Naive thymus-derived CD4-positive, alpha-beta T cell (primary cell): ENCODE results near the gene LIMK1. TPM values are rescaled to one million over a fixed set of nuclear protein-coding genes. Genes with fewer than 3 reads are reported as not detected.
"Not testable (repeated sequence)": the region's sequence is repeated elsewhere in the genome, so short reads cannot be mapped to it uniquely, and the experiment has no call there.

ENCODE experiments used
- ATAC-seq: fragments of 150-1000 bp; cut with Tn5 transposase; 2 replicates; pipeline ENCODE4 v1.10.0; 2021; ENCODE audit warnings: mild to moderate bottlenecking, moderate library complexity
- CTCF ChIA-PET: fragments of 350-600 bp; sonication (Branson Sonifier 250); formaldehyde crosslinking; loops from one replicate; lab custom pipeline; 2021; ENCODE audit warnings: antibody characterized with exemption; lab: Charles Lee
- POLR2A ChIA-PET: fragments of 350-600 bp; sonication (Branson Sonifier 250); formaldehyde crosslinking; loops from one replicate; lab custom pipeline; 2021; ENCODE audit warnings: antibody characterized with exemption, inconsistent platforms; lab: Charles Lee
- DNase-seq, 9 donors: peaks; one replicate each; pipeline versions ENCODE4 v3.0.0 to v3.0.0-alpha.2; 2020 to 2022; ENCODE audit warnings: mixed read lengths in 1 of 9
- H3K27ac ChIP-seq: one replicate; pipeline ENCODE4 v1.7.0; 2013; ENCODE audit warnings: mild to moderate bottlenecking, low read depth, low read length, moderate library complexity
- H3K27me3 ChIP-seq, 2 donors: one replicate each; pipeline ENCODE4 v1.7.0; 2013; ENCODE audit warnings: low read length in 2 of 2, mild to moderate bottlenecking in 2 of 2, moderate library complexity in 2 of 2; ENCODE audit not compliant: control insufficient read depth in 2 of 2, insufficient read depth in 2 of 2
- H3K36me3 ChIP-seq, 3 experiments: 1 replicate in 2 of 3; 2 replicates in 1 of 3; pipeline ENCODE4 v1.7.0; 2013; ENCODE audit warnings: low read length in 3 of 3, mild to moderate bottlenecking in 3 of 3, moderate library complexity in 1 of 3; ENCODE audit not compliant: insufficient read depth in 3 of 3, control insufficient read depth in 2 of 3
- H3K4me1 ChIP-seq, 2 donors: one replicate each; pipeline ENCODE4 v1.7.0; 2013; ENCODE audit warnings: low read length in 2 of 2, mild to moderate bottlenecking in 2 of 2, moderate library complexity in 1 of 2; ENCODE audit not compliant: control insufficient read depth in 2 of 2, insufficient read depth in 2 of 2
- H3K4me3 ChIP-seq: 2 replicates; pipeline ENCODE4 v1.7.0; 2013; ENCODE audit warnings: mild to moderate bottlenecking, low read length
- H3K9me3 ChIP-seq, 3 experiments: 1 replicate in 2 of 3; 2 replicates in 1 of 3; pipeline ENCODE4 v1.7.0; 2013; ENCODE audit warnings: low read length in 3 of 3; ENCODE audit not compliant: control insufficient read depth in 2 of 3
- H3K27ac Mint-ChIP-seq, 9 donors: one replicate each; pipeline ENCODE4 v1.8.0; 2020 to 2022; ENCODE audit warnings: mixed read lengths in 9 of 9, mild to moderate bottlenecking in 8 of 9, moderate library complexity in 5 of 9, inconsistent platforms in 2 of 9
- H3K27me3 Mint-ChIP-seq, 5 donors: one replicate each; pipeline ENCODE4 v1.8.0; 2021 to 2022; ENCODE audit warnings: mixed read lengths in 5 of 5, mild to moderate bottlenecking in 1 of 5
- H3K36me3 Mint-ChIP-seq, 5 donors: one replicate each; pipeline ENCODE4 v1.8.0; 2020 to 2022; ENCODE audit warnings: mixed read lengths in 5 of 5, mild to moderate bottlenecking in 3 of 5, inconsistent platforms in 1 of 5
- H3K4me1 Mint-ChIP-seq, 7 donors: one replicate each; pipeline ENCODE4 v1.8.0; 2020 to 2022; ENCODE audit warnings: mixed read lengths in 7 of 7, mild to moderate bottlenecking in 3 of 7, inconsistent platforms in 1 of 7
- H3K4me3 Mint-ChIP-seq, 10 donors: one replicate each; pipeline ENCODE4 v1.8.0; 2020 to 2022; ENCODE audit warnings: mild to moderate bottlenecking in 10 of 10, mixed read lengths in 10 of 10, moderate library complexity in 6 of 10, inconsistent platforms in 2 of 10
- H3K9me3 Mint-ChIP-seq, 11 donors: one replicate each; pipeline ENCODE4 v1.8.0; 2020 to 2022; ENCODE audit warnings: mixed read lengths in 11 of 11, mild to moderate bottlenecking in 4 of 11, inconsistent platforms in 1 of 11, moderate library complexity in 1 of 11
- intact Hi-C, 2 donors: fragments of 100-400 bp; cut with micrococcal nuclease; formaldehyde crosslinking; loops; one replicate each; pipeline ENCODE4 v1.15.1; 2023
- polyA plus RNA-seq, 2 donors: library from polyadenylated mRNA; unstranded; fragments of 300-500 nt; fragmentation: Illumina TruSeq; gene quantifications; one replicate each; pipeline ENCODE4 v1.2.3, GENCODE V29; 2021
- total RNA-seq, 6 experiments: library from RNA in 5 of 6; stranded (reverse) in 5 of 6; gene quantifications; 1 replicate in 5 of 6; 2 replicates in 1 of 6; pipeline ENCODE4 v1.2.3 and lab custom pipeline; 2021 to 2026

Gene LIMK1
- total and polyA plus RNA-seq, 7 experiments from 2014 or later: 2.2 to 19.7 (median 11.4) TPM

DNA sequence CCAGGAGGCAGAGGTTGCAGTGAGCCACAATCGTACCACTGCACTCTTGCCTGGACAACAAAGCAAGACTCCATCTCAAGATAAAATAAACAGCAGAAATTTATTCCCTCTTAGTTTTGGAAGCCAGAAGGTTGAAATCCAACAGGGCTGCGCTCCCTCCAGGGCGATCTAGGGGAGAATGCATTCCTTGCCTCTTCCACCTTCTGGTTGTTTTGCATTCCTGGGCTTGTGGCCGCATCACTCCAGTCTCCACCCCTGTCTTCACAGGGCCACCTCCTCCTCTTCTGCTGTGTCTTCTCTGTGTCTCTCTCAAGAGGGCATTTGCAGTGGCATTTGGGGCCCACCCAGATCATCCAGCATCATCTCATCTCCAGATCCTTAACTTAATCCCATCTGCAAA lies 36.2 kb downstream of the LIMK1 start:
- no peak for ATAC-seq
- no peaks in the 10 kb centered on the region for H3K4me1 Mint-ChIP-seq
- H3K36me3 Mint-ChIP-seq: peaks cover 8 to 32% (median 10%) of the 10 kb centered on the region in 5 donors
- intact Hi-C loops: no loop called here
- no peaks in the 10 kb centered on the region for H3K9me3 Mint-ChIP-seq
- ChIA-PET CTCF (no interaction called here), POLR2A (no interaction called here)
- H3K36me3 ChIP-seq: peaks cover 0 to 30% (median 0%) of the 10 kb centered on the region in 3 experiments
- H3K4me3 Mint-ChIP-seq: no peak overlapping the region
- no peak overlapping the region for H3K4me3 ChIP-seq
- no peak overlapping the region for H3K27ac ChIP-seq
- H3K27me3 ChIP-seq: no peaks in the 10 kb centered on the region
- H3K9me3 ChIP-seq: no peaks in the 10 kb centered on the region
- no peak overlapping the region for H3K27ac Mint-ChIP-seq
- no peaks in the 10 kb centered on the region for H3K27me3 Mint-ChIP-seq
- DNase-seq: no peak
- no peaks in the 10 kb centered on the region for H3K4me1 ChIP-seq

DNA sequence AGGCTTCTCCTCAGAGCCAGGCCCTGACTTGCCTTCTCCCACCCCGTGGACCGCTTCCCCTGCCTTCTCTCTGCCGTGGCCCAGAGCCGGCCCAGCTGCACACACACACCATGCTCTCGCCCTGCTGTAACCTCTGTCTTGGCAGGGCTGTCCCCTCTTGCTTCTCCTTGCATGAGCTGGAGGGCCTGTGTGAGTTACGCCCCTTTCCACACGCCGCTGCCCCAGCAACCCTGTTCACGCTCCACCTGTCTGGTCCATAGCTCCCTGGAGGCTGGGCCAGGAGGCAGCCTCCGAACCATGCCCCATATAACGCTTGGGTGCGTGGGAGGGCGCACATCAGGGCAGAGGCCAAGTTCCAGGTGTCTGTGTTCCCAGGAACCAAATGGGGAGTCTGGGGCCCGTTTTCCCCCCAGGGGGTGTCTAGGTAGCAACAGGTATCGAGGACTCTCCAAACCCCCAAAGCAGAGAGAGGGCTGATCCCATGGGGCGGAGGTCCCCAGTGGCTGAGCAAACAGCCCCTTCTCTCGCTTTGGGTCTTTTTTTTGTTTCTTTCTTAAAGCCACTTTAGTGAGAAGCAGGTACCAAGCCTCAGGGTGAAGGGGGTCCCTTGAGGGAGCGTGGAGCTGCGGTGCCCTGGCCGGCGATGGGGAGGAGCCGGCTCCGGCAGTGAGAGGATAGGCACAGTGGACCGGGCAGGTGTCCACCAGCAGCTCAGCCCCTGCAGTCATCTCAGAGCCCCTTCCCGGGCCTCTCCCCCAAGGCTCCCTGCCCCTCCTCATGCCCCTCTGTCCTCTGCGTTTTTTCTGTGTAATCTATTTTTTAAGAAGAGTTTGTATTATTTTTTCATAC lies 38.0 kb downstream of the LIMK1 start:
- POLR2A ChIA-PET: no interaction called here
- no peak for DNase-seq
- Histone ChIP-seq H3K9me3 (no peaks in the 10 kb centered on the region), H3K4me3 (no peak overlapping the region), H3K27ac (no peak overlapping the region), H3K4me1 (no peaks in the 10 kb centered on the region), H3K36me3 (peaks cover 0 to 30% (median 0%) of the 10 kb centered on the region in 3 experiments), H3K27me3 (no peaks in the 10 kb centered on the region)
- H3K36me3 Mint-ChIP-seq: peaks cover 8 to 28% (median 10%) of the 10 kb centered on the region in 5 donors
- intact Hi-C loops: no loop called here
- no peak for ATAC-seq
- H3K4me3 Mint-ChIP-seq: no peak overlapping the region
- no peaks in the 10 kb centered on the region for H3K4me1 Mint-ChIP-seq
- no peaks in the 10 kb centered on the region for H3K27me3 Mint-ChIP-seq
- no peak overlapping the region for H3K27ac Mint-ChIP-seq
- H3K9me3 Mint-ChIP-seq: no peaks in the 10 kb centered on the region
- CTCF ChIA-PET: no interaction called here

DNA sequence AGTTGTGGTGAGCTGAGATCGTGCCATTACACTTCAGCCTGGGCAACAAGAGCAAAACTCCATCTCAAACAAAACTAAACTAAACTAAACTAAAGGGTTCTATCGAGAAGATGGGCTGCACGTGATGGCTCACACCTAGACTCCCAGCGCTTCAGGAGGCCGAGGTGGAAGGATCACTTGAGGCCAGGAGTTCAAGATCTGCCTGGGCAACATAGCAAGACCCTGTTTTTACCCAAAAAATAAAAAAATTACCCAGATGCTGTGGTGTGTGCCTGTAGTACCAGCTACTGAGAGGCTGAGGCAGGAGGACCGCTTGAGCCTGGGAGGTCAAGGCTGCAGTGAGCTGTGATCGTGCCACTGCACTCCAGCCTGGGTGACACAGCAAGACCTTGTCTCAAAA lies 40.3 kb downstream of the LIMK1 start:
- H3K9me3 ChIP-seq, H3K27me3 Mint-ChIP-seq, H3K4me3 ChIP-seq, H3K27ac ChIP-seq, H3K4me1 Mint-ChIP-seq, CTCF ChIA-PET, ATAC-seq, POLR2A ChIA-PET, H3K27me3 ChIP-seq, DNase-seq, H3K4me1 ChIP-seq, intact Hi-C loops, H3K4me3 Mint-ChIP-seq, H3K27ac Mint-ChIP-seq, H3K9me3 Mint-ChIP-seq: not testable (repeated sequence)
- peaks cover 5 to 14% (median 9%) of the 10 kb centered on the region in 5 donors for H3K36me3 Mint-ChIP-seq
- H3K36me3 ChIP-seq: peaks cover 0 to 24% (median 0%) of the 10 kb centered on the region in 3 experiments

DNA sequence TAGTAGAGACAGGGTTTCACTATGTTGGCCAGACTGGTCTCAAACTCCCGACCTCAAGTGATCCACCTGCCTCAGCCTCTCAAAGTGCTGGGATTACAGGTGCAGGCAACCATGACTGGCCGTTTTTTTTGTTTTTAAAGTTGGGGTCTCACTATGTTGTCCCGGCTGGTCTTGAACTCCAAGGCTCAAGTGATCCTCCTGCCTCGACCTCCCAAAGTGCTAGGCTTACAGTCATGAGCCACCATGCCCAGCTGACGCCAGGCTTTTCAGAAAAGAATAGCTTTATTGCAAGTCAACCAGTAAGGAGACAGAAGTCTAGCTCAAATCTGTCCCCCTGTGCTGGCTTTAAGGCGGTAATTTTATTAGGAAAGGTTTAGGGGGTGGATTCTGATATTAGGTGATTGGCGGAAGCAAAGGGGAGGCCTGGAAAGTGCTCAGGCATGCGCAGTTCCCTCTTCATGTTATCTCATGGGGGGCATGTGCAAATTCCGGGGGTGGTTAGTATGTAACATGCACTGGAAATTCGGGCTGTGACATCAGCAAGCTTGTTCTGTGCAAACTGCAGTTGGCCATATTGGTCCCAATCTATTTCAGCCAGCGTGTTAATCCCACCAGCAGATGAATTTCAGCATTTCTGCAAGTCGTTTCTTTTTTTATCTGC lies 42.7 kb downstream of the LIMK1 start:
- DNase-seq: no peak
- no peak overlapping the region for H3K4me3 ChIP-seq
- no peak overlapping the region for H3K4me3 Mint-ChIP-seq
- no peak overlapping the region for H3K27ac Mint-ChIP-seq
- no peaks in the 10 kb centered on the region for H3K4me1 Mint-ChIP-seq
- CTCF ChIA-PET: no interaction called here
- H3K36me3 Mint-ChIP-seq: peaks cover 0 to 6% (median 2%) of the 10 kb centered on the region in 5 donors
- H3K9me3 ChIP-seq: no peaks in the 10 kb centered on the region
- no peaks in the 10 kb centered on the region for H3K27me3 ChIP-seq
- POLR2A ChIA-PET: no interaction called here
- intact Hi-C loops: no loop called here
- peaks cover 0 to 7% (median 0%) of the 10 kb centered on the region in 3 experiments for H3K36me3 ChIP-seq
- ATAC-seq: no peak
- no peak overlapping the region for H3K27ac ChIP-seq
- H3K27me3 Mint-ChIP-seq: no peaks in the 10 kb centered on the region
- H3K4me1 ChIP-seq: no peaks in the 10 kb centered on the region
- H3K9me3 Mint-ChIP-seq: no peaks in the 10 kb centered on the region

DNA sequence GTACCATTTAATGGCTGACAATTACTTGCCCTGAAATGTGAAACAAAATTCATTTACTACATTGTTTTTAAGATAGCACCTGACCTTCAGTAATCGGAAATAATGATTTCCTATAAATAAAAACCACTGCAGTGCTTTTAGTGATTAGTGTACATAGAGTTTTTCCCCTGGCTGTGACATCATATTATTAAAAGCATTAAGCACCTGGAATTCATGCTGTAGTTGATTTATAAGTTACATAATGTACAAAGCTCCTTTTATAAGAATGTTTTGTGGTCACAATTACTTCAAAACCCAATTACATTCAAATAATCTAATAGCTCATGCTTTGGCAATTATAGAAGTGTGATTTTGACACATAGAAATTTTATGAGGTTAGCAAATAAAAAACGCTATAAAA lies 46.3 kb downstream of the LIMK1 start:
- DNase-seq: no peak
- Mint-ChIP-seq H3K36me3 (no peaks in the 10 kb centered on the region), H3K27ac (no peak overlapping the region), H3K9me3 (no peaks in the 10 kb centered on the region), H3K27me3 (peaks cover 0 to 5% (median 0%) of the 10 kb centered on the region in 5 donors), H3K4me1 (peaks cover 0 to 8% (median 0%) of the 10 kb centered on the region in 7 donors), H3K4me3 (no peak overlapping the region)
- Histone ChIP-seq H3K36me3 (no peaks in the 10 kb centered on the region), H3K27ac (no peak overlapping the region), H3K27me3 (no peaks in the 10 kb centered on the region), H3K9me3 (no peaks in the 10 kb centered on the region), H3K4me1 (no peaks in the 10 kb centered on the region), H3K4me3 (no peak overlapping the region)
- ChIA-PET CTCF (no interaction called here), POLR2A (no interaction called here)
- ATAC-seq: no peak
- intact Hi-C loops: loop anchor here in 1 of 2 donors (5.0 kb wide), 1 partner anchor 48 kb away; the partner anchor contains the start of gene LIMK1

DNA sequence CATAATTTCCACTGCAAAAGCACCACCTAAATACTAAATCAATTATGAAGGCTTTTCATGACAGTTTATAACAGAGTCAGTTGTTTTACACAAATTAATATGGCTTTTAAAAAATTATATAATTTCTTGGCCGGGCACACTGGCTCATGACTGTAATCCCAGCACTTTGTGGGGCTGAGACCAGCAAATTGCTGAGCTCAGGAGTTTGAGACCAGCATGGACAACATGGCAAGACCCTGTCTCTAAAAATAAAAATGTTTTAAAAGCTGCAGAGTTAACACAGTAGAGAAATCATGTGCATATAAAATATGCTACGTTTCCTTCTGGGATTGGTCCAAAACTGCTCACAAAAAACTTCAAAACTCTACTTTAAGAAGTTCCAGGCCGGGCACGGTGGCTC lies 46.9 kb downstream of the LIMK1 start:
- no peak overlapping the region for H3K4me3 Mint-ChIP-seq
- DNase-seq (no peak), ATAC-seq (no peak)
- peaks cover 0 to 5% (median 0%) of the 10 kb centered on the region in 5 donors for H3K27me3 Mint-ChIP-seq
- Histone ChIP-seq H3K4me3 (no peak overlapping the region), H3K9me3 (no peaks in the 10 kb centered on the region), H3K36me3 (no peaks in the 10 kb centered on the region), H3K27ac (no peak overlapping the region), H3K27me3 (no peaks in the 10 kb centered on the region), H3K4me1 (no peaks in the 10 kb centered on the region)
- intact Hi-C loops: loop anchor here in 1 of 2 donors (5.0 kb wide), 1 partner anchor 48 kb away; the partner anchor contains the start of gene LIMK1
- no peaks in the 10 kb centered on the region for H3K9me3 Mint-ChIP-seq
- ChIA-PET CTCF (no interaction called here), POLR2A (no interaction called here)
- H3K4me1 Mint-ChIP-seq: peaks cover 0 to 8% (median 0%) of the 10 kb centered on the region in 7 donors
- H3K27ac Mint-ChIP-seq: no peak overlapping the region
- H3K36me3 Mint-ChIP-seq: no peaks in the 10 kb centered on the region
